HepG2 (cell line): ENCODE results near the gene ABAT. TPM values are rescaled to one million over a fixed set of nuclear protein-coding genes. Genes with fewer than 3 reads are reported as not detected.

ENCODE experiments used
- BCL6 ChIP-seq: IDR thresholded peaks from 2 replicates; pipeline ENCODE4 v1.6.1; 2016; ENCODE audit warnings: missing genetic modification reagents, missing compliant biosample characterization
- CEBPB ChIP-seq: IDR thresholded peaks from 2 replicates; pipeline ENCODE4 v1.6.1; 2011; ENCODE audit warnings: low read depth, low read length, improper control_type of control experiment, borderline replicate concordance
- DMAP1 ChIP-seq: IDR thresholded peaks from 2 replicates; pipeline ENCODE4 v1.6.1; 2016
- HMG20B ChIP-seq: conservative IDR thresholded peaks from 2 replicates; pipeline ENCODE4 v1.6.1; 2016; ENCODE audit warnings: missing genetic modification reagents, missing compliant biosample characterization
- JARID2 ChIP-seq: sonication (generic); formaldehyde crosslinking; IDR thresholded peaks from 2 replicates; pipeline ENCODE4 v1.8.1; 2023; ENCODE audit warnings: missing genetic modification reagents, inconsistent platforms; ENCODE audit not compliant: insufficient replicate concordance
- PHF20 ChIP-seq: sonication (generic); formaldehyde crosslinking; IDR thresholded peaks from 2 replicates; pipeline ENCODE4 v1.5.0; 2020; ENCODE audit warnings: mild to moderate bottlenecking, missing genetic modification reagents
- SIN3A ChIP-seq: IDR thresholded peaks from 2 replicates; pipeline ENCODE4 v1.6.1; 2011; ENCODE audit warnings: low read depth, mild to moderate bottlenecking, control low read depth, low read length, borderline replicate concordance
- ZC3H4 ChIP-seq: sonication (generic); formaldehyde crosslinking; IDR thresholded peaks from 2 replicates; pipeline ENCODE4 v1.4.0; 2020; ENCODE audit warnings: missing genetic modification reagents, borderline replicate concordance
- ZFYVE20 ChIP-seq: sonication (generic); formaldehyde crosslinking; IDR thresholded peaks from 2 replicates; pipeline ENCODE4 v1.8.0; 2023; ENCODE audit warnings: low read depth, mild to moderate bottlenecking, moderate library complexity, missing genetic modification reagents, borderline replicate concordance
- ZNF672 ChIP-seq: sonication (generic); formaldehyde crosslinking; IDR thresholded peaks from 2 replicates; pipeline ENCODE4 v1.8.1; 2022; ENCODE audit warnings: missing genetic modification reagents
- ZNF768 ChIP-seq: sonication (generic); formaldehyde crosslinking; IDR thresholded peaks from 2 replicates; pipeline ENCODE4 v1.4.0; 2020; ENCODE audit warnings: missing genetic modification reagents
- ZNF772 ChIP-seq: sonication (generic); formaldehyde crosslinking; IDR thresholded peaks from 2 replicates; pipeline ENCODE4 v1.5.0; 2020; ENCODE audit warnings: mild to moderate bottlenecking, missing genetic modification reagents
- ZSCAN21 ChIP-seq: sonication (generic); formaldehyde crosslinking; IDR thresholded peaks from 2 replicates; pipeline ENCODE4 v1.8.0; 2022; ENCODE audit warnings: mild to moderate bottlenecking, missing genetic modification reagents, moderate library complexity, borderline replicate concordance
- polyA plus RNA-seq, 8 experiments: library from polyadenylated mRNA; depleted of rRNA in 3 of 8; stranded (reverse) in 7 of 8; unstranded in 1 of 8; fragments of >200 nt; fragmentation: Illumina TruSeq in 4 of 8; extraction: Trizol in 4 of 8; gene quantifications; 2 replicates each; pipeline versions ENCODE4 v1.2.1 to v1.2.3, GENCODE V29; 2011 to 2016; ENCODE audit warnings: low read depth in 4 of 8, missing spikeins in 1 of 8, mixed read lengths in 1 of 8; ENCODE audit not compliant: insufficient read depth in 1 of 8
- total RNA-seq, 5 experiments: library from RNA; depleted of rRNA; stranded (reverse); fragments of >200 nt; fragmentation: Illumina TruSeq; extraction: Trizol; gene quantifications; 2 replicates each; pipeline ENCODE4 v1.2.3, GENCODE V29; 2016; ENCODE audit warnings: low read depth in 1 of 5
- TF ChIP-seq, protein P1 (sequence below): sonication (generic); formaldehyde crosslinking; IDR thresholded peaks from 2 replicates; pipeline ENCODE4 v1.4.0; 2020; ENCODE audit warnings: missing genetic modification reagents, borderline replicate concordance
- TF ChIP-seq, protein P2 (sequence below): sonication (generic); formaldehyde crosslinking; IDR thresholded peaks from 2 replicates; pipeline ENCODE4 v1.5.0; 2020; ENCODE audit warnings: missing genetic modification reagents
- TF ChIP-seq, protein P3 (sequence below): sonication (generic); formaldehyde crosslinking; conservative IDR thresholded peaks from 2 replicates; pipeline ENCODE4 v1.8.1; 2023; ENCODE audit warnings: missing genetic modification reagents
- TF ChIP-seq, protein P4 (sequence below): sonication (generic); formaldehyde crosslinking; IDR thresholded peaks from 2 replicates; pipeline ENCODE4 v1.4.0; 2020; ENCODE audit warnings: low read depth, mild to moderate bottlenecking, missing genetic modification reagents
- TF ChIP-seq, protein P5 (sequence below): sonication (generic); formaldehyde crosslinking; conservative IDR thresholded peaks from 2 replicates; pipeline ENCODE4 v1.4.0; 2020; ENCODE audit warnings: missing genetic modification reagents
- TF ChIP-seq, protein P6 (sequence below): sonication (generic); formaldehyde crosslinking; IDR thresholded peaks from 2 replicates; pipeline ENCODE4 v1.5.1; 2020; ENCODE audit warnings: mild to moderate bottlenecking, missing genetic modification reagents, borderline replicate concordance

ABAT gene
- total and polyA plus RNA-seq, 2 of the 13 experiments (the other 11 are each of a cell fraction or from before 2014, with no cell fraction given) = 47.6 to 97.3 TPM

DNA sequence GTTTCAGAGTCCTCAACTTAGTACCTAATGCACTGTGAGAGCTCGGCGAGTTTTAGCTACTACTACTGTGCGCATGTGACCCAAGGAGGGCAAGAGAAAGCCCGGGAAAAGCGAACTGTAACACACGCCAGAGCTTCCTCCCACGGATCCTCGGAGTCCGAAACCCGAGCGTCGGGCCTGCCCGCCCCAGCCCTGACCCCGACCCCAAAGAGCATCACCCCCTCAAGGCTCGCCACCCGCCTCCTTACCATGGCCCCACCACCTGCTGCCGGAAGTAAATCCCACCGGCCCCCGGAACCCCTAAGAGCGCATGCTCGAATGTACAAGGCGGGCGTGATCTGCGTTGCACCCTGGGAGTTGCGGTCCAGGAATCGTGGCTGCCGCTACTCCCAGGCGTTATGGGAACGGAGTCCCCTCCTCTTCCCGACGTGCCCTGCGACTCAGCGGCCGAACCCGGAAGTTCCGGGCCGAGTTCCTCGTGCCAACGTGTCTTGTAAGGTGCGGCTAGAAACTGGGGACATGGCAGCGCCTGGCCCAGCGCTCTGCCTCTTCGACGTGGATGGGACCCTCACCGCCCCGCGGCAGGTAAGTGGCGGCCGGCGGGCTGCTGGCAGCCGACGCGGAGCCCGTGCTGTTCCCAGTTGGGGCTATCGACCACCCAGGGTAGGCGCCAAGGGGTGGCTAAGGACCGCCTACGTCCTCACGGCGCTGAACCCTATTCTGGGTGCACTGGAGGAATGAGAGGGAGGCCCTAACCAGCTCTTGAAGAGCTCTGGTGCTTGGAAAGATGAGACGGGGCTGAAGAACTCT lies 123.2 kb downstream of the ABAT start, which contains the start of the genes PMM2 and TMEM186 (continued):
- peak; percentile 95 for TF ChIP-seq JARID2 (CRISPR knock-in tag)
- TF ChIP-seq ZNF772 (CRISPR knock-in tag) = peak; percentile 100
- no peak for TF ChIP-seq ZNF672 (CRISPR knock-in tag)
- TF ChIP-seq ZFYVE20 (CRISPR knock-in tag) = peak; percentile 67
- TF ChIP-seq HMG20B (CRISPR knock-in tag) = 0 out of 2 replicates have a peak, but pooled peaks have one; percentile 7
- TF ChIP-seq, protein P1, sequence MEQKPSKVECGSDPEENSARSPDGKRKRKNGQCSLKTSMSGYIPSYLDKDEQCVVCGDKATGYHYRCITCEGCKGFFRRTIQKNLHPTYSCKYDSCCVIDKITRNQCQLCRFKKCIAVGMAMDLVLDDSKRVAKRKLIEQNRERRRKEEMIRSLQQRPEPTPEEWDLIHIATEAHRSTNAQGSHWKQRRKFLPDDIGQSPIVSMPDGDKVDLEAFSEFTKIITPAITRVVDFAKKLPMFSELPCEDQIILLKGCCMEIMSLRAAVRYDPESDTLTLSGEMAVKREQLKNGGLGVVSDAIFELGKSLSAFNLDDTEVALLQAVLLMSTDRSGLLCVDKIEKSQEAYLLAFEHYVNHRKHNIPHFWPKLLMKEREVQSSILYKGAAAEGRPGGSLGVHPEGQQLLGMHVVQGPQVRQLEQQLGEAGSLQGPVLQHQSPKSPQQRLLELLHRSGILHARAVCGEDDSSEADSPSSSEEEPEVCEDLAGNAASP (CRISPR knock-in tag) = peak; percentile 87
- peak; percentile 100 for TF ChIP-seq DMAP1 (CRISPR knock-in tag)
- peak; percentile 100 for TF ChIP-seq SIN3A
- peak; percentile 52; the same call in 1 of the 2 replicates for TF ChIP-seq ZC3H4
- TF ChIP-seq, protein P2, sequence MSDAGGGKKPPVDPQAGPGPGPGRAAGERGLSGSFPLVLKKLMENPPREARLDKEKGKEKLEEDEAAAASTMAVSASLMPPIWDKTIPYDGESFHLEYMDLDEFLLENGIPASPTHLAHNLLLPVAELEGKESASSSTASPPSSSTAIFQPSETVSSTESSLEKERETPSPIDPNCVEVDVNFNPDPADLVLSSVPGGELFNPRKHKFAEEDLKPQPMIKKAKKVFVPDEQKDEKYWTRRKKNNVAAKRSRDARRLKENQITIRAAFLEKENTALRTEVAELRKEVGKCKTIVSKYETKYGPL (CRISPR knock-in tag) = peak; percentile 83
- TF ChIP-seq, protein P3, sequence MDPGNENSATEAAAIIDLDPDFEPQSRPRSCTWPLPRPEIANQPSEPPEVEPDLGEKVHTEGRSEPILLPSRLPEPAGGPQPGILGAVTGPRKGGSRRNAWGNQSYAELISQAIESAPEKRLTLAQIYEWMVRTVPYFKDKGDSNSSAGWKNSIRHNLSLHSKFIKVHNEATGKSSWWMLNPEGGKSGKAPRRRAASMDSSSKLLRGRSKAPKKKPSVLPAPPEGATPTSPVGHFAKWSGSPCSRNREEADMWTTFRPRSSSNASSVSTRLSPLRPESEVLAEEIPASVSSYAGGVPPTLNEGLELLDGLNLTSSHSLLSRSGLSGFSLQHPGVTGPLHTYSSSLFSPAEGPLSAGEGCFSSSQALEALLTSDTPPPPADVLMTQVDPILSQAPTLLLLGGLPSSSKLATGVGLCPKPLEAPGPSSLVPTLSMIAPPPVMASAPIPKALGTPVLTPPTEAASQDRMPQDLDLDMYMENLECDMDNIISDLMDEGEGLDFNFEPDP = no peak
- peak; percentile 96 for TF ChIP-seq PHF20 (CRISPR knock-in tag)
- TF ChIP-seq, protein P4, sequence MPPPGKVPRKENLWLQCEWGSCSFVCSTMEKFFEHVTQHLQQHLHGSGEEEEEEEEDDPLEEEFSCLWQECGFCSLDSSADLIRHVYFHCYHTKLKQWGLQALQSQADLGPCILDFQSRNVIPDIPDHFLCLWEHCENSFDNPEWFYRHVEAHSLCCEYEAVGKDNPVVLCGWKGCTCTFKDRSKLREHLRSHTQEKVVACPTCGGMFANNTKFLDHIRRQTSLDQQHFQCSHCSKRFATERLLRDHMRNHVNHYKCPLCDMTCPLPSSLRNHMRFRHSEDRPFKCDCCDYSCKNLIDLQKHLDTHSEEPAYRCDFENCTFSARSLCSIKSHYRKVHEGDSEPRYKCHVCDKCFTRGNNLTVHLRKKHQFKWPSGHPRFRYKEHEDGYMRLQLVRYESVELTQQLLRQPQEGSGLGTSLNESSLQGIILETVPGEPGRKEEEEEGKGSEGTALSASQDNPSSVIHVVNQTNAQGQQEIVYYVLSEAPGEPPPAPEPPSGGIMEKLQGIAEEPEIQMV (CRISPR knock-in tag) = peak; percentile 94; the same call in 1 of the 2 replicates
- TF ChIP-seq, protein P5, sequence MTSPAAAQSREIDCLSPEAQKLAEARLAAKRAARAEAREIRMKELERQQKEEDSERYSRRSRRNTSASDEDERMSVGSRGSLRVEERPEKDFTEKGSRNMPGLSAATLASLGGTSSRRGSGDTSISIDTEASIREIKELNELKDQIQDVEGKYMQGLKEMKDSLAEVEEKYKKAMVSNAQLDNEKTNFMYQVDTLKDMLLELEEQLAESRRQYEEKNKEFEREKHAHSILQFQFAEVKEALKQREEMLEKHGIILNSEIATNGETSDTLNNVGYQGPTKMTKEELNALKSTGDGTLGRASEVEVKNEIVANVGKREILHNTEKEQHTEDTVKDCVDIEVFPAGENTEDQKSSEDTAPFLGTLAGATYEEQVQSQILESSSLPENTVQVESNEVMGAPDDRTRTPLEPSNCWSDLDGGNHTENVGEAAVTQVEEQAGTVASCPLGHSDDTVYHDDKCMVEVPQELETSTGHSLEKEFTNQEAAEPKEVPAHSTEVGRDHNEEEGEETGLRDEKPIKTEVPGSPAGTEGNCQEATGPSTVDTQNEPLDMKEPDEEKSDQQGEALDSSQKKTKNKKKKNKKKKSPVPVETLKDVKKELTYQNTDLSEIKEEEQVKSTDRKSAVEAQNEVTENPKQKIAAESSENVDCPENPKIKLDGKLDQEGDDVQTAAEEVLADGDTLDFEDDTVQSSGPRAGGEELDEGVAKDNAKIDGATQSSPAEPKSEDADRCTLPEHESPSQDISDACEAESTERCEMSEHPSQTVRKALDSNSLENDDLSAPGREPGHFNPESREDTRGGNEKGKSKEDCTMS (CRISPR knock-in tag) = 0 out of 2 replicates have a peak, but pooled peaks have one; percentile 32
- TF ChIP-seq, protein P6, sequence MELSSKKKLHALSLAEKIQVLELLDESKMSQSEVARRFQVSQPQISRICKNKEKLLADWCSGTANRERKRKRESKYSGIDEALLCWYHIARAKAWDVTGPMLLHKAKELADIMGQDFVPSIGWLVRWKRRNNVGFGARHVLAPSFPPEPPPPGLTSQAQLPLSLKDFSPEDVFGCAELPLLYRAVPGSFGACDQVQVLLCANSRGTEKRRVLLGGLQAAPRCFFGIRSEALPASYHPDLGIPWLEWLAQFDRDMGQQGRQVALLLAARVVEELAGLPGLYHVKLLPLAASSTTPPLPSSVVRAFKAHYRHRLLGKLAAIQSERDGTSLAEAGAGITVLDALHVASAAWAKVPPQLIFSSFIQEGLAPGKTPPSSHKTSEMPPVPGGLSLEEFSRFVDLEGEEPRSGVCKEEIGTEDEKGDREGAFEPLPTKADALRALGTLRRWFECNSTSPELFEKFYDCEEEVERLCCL (CRISPR knock-in tag) = peak; percentile 99
- peak; percentile 97 for TF ChIP-seq ZSCAN21 (CRISPR knock-in tag)
- peak; percentile 76 for TF ChIP-seq BCL6 (CRISPR knock-in tag)
- no peak for TF ChIP-seq CEBPB
- peak; percentile 58; the same call in 1 of the 2 replicates for TF ChIP-seq ZNF768 (CRISPR knock-in tag)
